Osteoblast (primary cell): ENCODE data around the gene ABHD4. TPM values are rescaled to one million over a fixed set of nuclear protein-coding genes. Genes with fewer than 3 reads are reported as not detected.
"Not testable (repeated sequence)": the region's sequence is repeated elsewhere in the genome, so short reads cannot be mapped to it uniquely, and the experiment has no call there.

Experiments used
- DNase-seq: peaks from one replicate; pipeline ENCODE4 v3.0.0; 2011; ENCODE audit warnings: low spot score, mixed read lengths; ENCODE audit not compliant: insufficient read length; ENCODE audit errors: missing footprints
- H2AFZ ChIP-seq: 2 replicates; pipeline ENCODE4 v1.6.0; 2011; ENCODE audit warnings: mild to moderate bottlenecking, low read length
- H3K27ac ChIP-seq: 2 replicates; pipeline ENCODE4 v1.5.1; 2011; ENCODE audit warnings: mild to moderate bottlenecking, low read depth, low read length, moderate library complexity
- H3K27me3 ChIP-seq: 2 replicates; pipeline ENCODE4 v1.6.0; 2012; ENCODE audit warnings: mild to moderate bottlenecking, control low read depth, inconsistent platforms, low read length, moderate library complexity; ENCODE audit not compliant: insufficient read depth
- H3K36me3 ChIP-seq: 2 replicates; pipeline ENCODE4 v1.5.1; 2011; ENCODE audit warnings: mild to moderate bottlenecking, low read length, control low read depth, moderate library complexity; ENCODE audit not compliant: insufficient read depth
- H3K4me1 ChIP-seq: 2 replicates; pipeline ENCODE4 v1.5.1; 2011; ENCODE audit warnings: mild to moderate bottlenecking, low read length, control low read depth, moderate library complexity; ENCODE audit not compliant: insufficient read depth
- H3K4me2 ChIP-seq: 2 replicates; pipeline ENCODE4 v1.6.0; 2011; ENCODE audit warnings: mild to moderate bottlenecking, low read length; ENCODE audit not compliant: insufficient read depth
- H3K4me3 ChIP-seq: fragments of 200-600 bp; sonication (generic); 3 replicates; pipeline ENCODE4 v1.5.1; 2012; ENCODE audit warnings: mild to moderate bottlenecking, low read length, inconsistent platforms; ENCODE audit not compliant: insufficient read depth
- H3K79me2 ChIP-seq: 2 replicates; pipeline ENCODE4 v1.6.0; 2012; ENCODE audit warnings: mild to moderate bottlenecking, low read length, control low read depth, inconsistent platforms; ENCODE audit not compliant: insufficient read depth
- H3K9me3 ChIP-seq: 2 replicates; pipeline ENCODE4 v1.5.1; 2011; ENCODE audit warnings: low read depth, low read length, control low read depth
- H4K20me1 ChIP-seq: 2 replicates; pipeline ENCODE4 v1.6.0; 2012; ENCODE audit warnings: mild to moderate bottlenecking, low read length, control low read depth; ENCODE audit not compliant: insufficient read depth
- total RNA-seq: library from RNA; depleted of rRNA; stranded (reverse); fragments of >200 nt; gene quantifications from 2 replicates; pipeline ENCODE4 v1.2.3, GENCODE V29; 2012
- TF ChIP-seq, protein P1 (sequence below): IDR thresholded peaks from 2 replicates; pipeline ENCODE4 v1.5.1; 2011; ENCODE audit warnings: mild to moderate bottlenecking, low read depth, low read length, moderate library complexity; ENCODE audit errors: extremely low read depth

The ABHD4 gene
- total RNA-seq, 1 donor, result 52.1 TPM

- Histone ChIP-seq H3K9me3 (no peaks in the 10 kb centered on the region), H3K4me2 (no peak overlapping the region), H3K27me3 (no peaks in the 10 kb centered on the region), H3K27ac (no peak overlapping the region), H3K4me1 (no peaks in the 10 kb centered on the region), H3K4me3 (no peak overlapping the region), H4K20me1 (peaks cover 18% of the 10 kb centered on the region), H2AFZ (no peak overlapping the region), H3K79me2 (peaks cover 42% of the 10 kb centered on the region), H3K36me3 (peaks cover 49% of the 10 kb centered on the region)
- DNase-seq, result no peak
- TF ChIP-seq, protein P1, sequence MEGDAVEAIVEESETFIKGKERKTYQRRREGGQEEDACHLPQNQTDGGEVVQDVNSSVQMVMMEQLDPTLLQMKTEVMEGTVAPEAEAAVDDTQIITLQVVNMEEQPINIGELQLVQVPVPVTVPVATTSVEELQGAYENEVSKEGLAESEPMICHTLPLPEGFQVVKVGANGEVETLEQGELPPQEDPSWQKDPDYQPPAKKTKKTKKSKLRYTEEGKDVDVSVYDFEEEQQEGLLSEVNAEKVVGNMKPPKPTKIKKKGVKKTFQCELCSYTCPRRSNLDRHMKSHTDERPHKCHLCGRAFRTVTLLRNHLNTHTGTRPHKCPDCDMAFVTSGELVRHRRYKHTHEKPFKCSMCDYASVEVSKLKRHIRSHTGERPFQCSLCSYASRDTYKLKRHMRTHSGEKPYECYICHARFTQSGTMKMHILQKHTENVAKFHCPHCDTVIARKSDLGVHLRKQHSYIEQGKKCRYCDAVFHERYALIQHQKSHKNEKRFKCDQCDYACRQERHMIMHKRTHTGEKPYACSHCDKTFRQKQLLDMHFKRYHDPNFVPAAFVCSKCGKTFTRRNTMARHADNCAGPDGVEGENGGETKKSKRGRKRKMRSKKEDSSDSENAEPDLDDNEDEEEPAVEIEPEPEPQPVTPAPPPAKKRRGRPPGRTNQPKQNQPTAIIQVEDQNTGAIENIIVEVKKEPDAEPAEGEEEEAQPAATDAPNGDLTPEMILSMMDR, result no peak
These were observed 33.6 kb upstream of the ABHD4 start for GRCh38 chr14:22564463-22564862.

GRCh38 chr14:22565391-22565945 is 32.6 kb upstream of the ABHD4 start:
- no peak overlapping the region for H3K27ac ChIP-seq
- H3K4me3 ChIP-seq, result no peak overlapping the region
- H3K9me3 ChIP-seq, result no peaks in the 10 kb centered on the region
- peaks cover 51% of the 10 kb centered on the region for H3K79me2 ChIP-seq
- peaks cover 4% of the 10 kb centered on the region for H3K4me1 ChIP-seq
- H3K4me2 ChIP-seq, result no peak overlapping the region
- TF ChIP-seq, protein P1, result no peak
- no peaks in the 10 kb centered on the region for H3K27me3 ChIP-seq
- H3K36me3 ChIP-seq, result peaks cover 53% of the 10 kb centered on the region
- H2AFZ ChIP-seq, result no peak overlapping the region
- peaks cover 25% of the 10 kb centered on the region for H4K20me1 ChIP-seq
- DNase-seq, result no peak

DNA sequence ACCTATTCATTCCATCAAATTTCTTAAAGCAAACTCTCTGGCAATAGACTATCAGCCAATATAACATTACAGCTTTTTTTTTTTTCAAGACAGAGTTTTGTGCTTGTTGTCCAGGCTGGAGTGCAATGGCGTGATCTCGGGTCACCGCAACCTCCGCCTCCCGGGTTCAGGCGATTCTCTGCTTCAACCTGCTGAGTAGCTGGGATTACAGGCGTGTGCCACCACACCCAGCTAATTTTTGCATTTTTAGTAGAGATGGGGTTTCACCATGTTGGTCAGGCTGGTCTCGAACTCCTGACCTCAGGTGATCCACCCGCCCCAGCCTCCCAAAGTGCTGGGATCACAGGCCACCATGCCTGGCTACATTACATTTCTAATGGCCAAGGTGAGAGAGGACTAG is 31.8 kb upstream of the ABHD4 start:
- Histone ChIP-seq H4K20me1 (peaks cover 25% of the 10 kb centered on the region), H3K36me3 (peaks cover 60% of the 10 kb centered on the region), H3K79me2 (peaks cover 51% of the 10 kb centered on the region)
- not testable (repeated sequence) for DNase-seq, H3K4me2 ChIP-seq, H3K27ac ChIP-seq, H3K9me3 ChIP-seq, H3K27me3 ChIP-seq, H3K4me3 ChIP-seq, H2AFZ ChIP-seq, H3K4me1 ChIP-seq

- H3K4me1 ChIP-seq, result peaks cover 6% of the 10 kb centered on the region
- H3K79me2 ChIP-seq, result peaks cover 53% of the 10 kb centered on the region
- no peak overlapping the region for H3K27ac ChIP-seq
- no peak overlapping the region for H3K4me3 ChIP-seq
- peaks cover 64% of the 10 kb centered on the region for H3K36me3 ChIP-seq
- no peak overlapping the region for H3K4me2 ChIP-seq
- DNase-seq, result no peak
- peaks cover 25% of the 10 kb centered on the region for H4K20me1 ChIP-seq
- H3K9me3 ChIP-seq, result no peaks in the 10 kb centered on the region
- no peaks in the 10 kb centered on the region for H3K27me3 ChIP-seq
- TF ChIP-seq, protein P1, result no peak
- H2AFZ ChIP-seq, result no peak overlapping the region
These were observed 31.3 kb upstream of the ABHD4 start for GRCh38 chr14:22566845-22567244.
